Measurements from ENCODE around the gene ARHGAP4. TPM values are rescaled to one million over a fixed set of nuclear protein-coding genes. Genes with fewer than 3 reads are reported as not detected.
A peak's percentile ranks its signal among the peaks of the same experiment; 100 is the strongest.

ARHGAP4 gene
- total and polyA plus RNA-seq, 2 of the 4 experiments (the other 2 are of a cell fraction): 0.18 to 0.72 TPM

DNA sequence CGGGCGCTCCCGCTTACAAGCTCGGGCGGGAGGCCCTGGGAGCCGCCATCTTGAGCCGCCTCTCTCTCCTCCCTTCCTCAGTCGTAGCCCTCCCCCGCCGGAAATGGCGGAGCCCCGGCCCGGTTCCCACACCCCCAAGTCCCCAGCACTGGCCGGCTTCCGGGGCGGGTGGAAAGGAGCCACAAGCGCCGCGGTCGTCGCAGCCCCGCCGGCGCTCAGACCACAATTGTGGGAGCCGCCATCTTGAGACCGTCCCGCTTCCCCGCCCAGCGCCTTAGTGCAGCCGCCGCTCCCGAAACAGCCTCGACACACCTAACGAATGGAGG lies 45.0 kb upstream of the ARHGAP4 start:
- Histone ChIP-seq H2BK120ac (ENCODE audit: low read depth, low read length) (peak overlapping the region; percentile 93), H3K79me1 (ENCODE audit: low read depth in 1 of 2, low read length in 2 of 2) (peaks cover 14 to 33% of the 10 kb centered on the region in 2 experiments; a peak in 2 of 4 replicates), H3K9ac (ENCODE audit: low read depth, low read length) (peak overlapping the region; percentile 99), H2AK5ac (ENCODE audit: low read depth, low read length) (peak overlapping the region; percentile 100), H3K18ac (ENCODE audit: low read depth, low read length) (peak overlapping the region; percentile 85), H4K20me1 (ENCODE audit: insufficient read depth, low read length) (peaks cover 47% of the 10 kb centered on the region), H3K27ac (ENCODE audit: insufficient read depth, low read length) (peak overlapping the region; percentile 100), H3K23ac (ENCODE audit: low read depth, low read length) (peak overlapping the region; percentile 99), H3K4me3 (ENCODE audit: insufficient read depth, low read depth, low read length) (peak overlapping the region; percentile 96), H4K5ac (ENCODE audit: low read depth, low read length) (peak overlapping the region; percentile 96), H4K91ac (ENCODE audit: insufficient read depth, low read depth, low read length) (peak overlapping the region; percentile 100), H2AK9ac (replicated peaks; ENCODE audit: low read depth, low read length, poor library complexity) (peak overlapping the region; percentile 100), H4K8ac (ENCODE audit: low read depth in 2 of 2, low read length in 2 of 2) (peak overlapping the region; percentile 95 to 99; a peak in 3 of 4 replicates), H3K4me1 (ENCODE audit: control insufficient read depth, insufficient read depth, low read length) (peaks cover 24% of the 10 kb centered on the region), H3K9me1 (ENCODE audit: insufficient read depth, low read length) (peaks cover 12% of the 10 kb centered on the region; the same call in 1 of the 2 replicates), H3K9me3 (ENCODE audit: control insufficient read depth, insufficient read depth, low read length) (no peaks in the 10 kb centered on the region), H3K4ac (ENCODE audit: low read depth, low read length) (peak overlapping the region; percentile 99), H3K27me3 (ENCODE audit: control insufficient read depth, insufficient read depth, low read length) (no peaks in the 10 kb centered on the region), H3K4me2 (ENCODE audit: low read depth, low read length) (peak overlapping the region; percentile 93), H2BK5ac (ENCODE audit: low read depth, low read length, poor library complexity, severe bottlenecking) (peak overlapping the region; percentile 99), H2AFZ (replicated peaks; ENCODE audit: low read length, poor library complexity) (peak overlapping the region; percentile 99), H3K36me3 (ENCODE audit: control insufficient read depth, insufficient read depth, low read length) (no peaks in the 10 kb centered on the region), H2BK20ac (ENCODE audit: low read depth, low read length) (no peak overlapping the region), H3K14ac (replicated peaks; ENCODE audit: low read depth, low read length) (peak overlapping the region; percentile 100), H3K56ac (ENCODE audit: extremely low read depth, insufficient read depth, low read length) (peak overlapping the region; percentile 99), H2BK15ac (ENCODE audit: low read depth, low read length) (peak overlapping the region; percentile 83; the same call in 1 of the 3 replicates)
- ATAC-seq (ENCODE audit: low read depth): peak; percentile 46
- peak; percentile 84 for DNase-seq
- TSS peak; percentile 67 for BruUV-seq (replicated peaks)
- CTCF ChIA-PET: no interaction called here
- TF ChIP-seq POLR2A (IDR thresholded peaks at IDR 0.05; ENCODE audit: low read depth, low read length): peak; percentile 82
- TF ChIP-seq MAFK (IDR thresholded peaks at IDR 0.05; ENCODE audit: low read depth, low read length): no peak
- peak; percentile 71; the same call in 1 of the 2 replicates for TF ChIP-seq MAZ (IDR thresholded peaks at IDR 0.05; ENCODE audit: borderline replicate concordance, low read depth, low read length)
- in situ Hi-C loops (cut with MboI; ENCODE audit: low sequenced_read_pairs) (no loop called here), dilution Hi-C loops (cut with HindIII; ENCODE audit: low sequenced_read_pairs, unreplicated experiment) (no loop called here), intact Hi-C loops (cut with micrococcal nuclease) (loop anchor here (2.0 kb wide), 1 partner anchor 76 kb away; no protein-coding TSS in a partner anchor)
- POLR2A ChIA-PET (ENCODE audit: unreplicated experiment): interaction anchor here (0.5 to 0.6 kb wide), 3 partner anchors 46 to 357 kb away, joined by 3 to 13 read pairs (median 6); no protein-coding TSS in a partner anchor
- 9% methylated on average over 16 of the region's 34 CpGs; no CpG with 5 or more reads in 1 of the 2 experiments for WGBS, 2 experiments (ENCODE audit: extremely low coverage in 2 of 2, insufficient read length in 1 of 2)

Measured in IMR-90 (cell line).